ENCODE data around the gene PRM1. TPM values are rescaled to one million over a fixed set of nuclear protein-coding genes. Genes with fewer than 3 reads are reported as not detected.

PRM1 gene
- total RNA-seq, 1 experiment from 2014 or later, result not detected

GRCh38 chr16:11274964-11275363, 6.2 kb downstream of the PRM1 start:
- Histone ChIP-seq H3K79me2 (ENCODE audit: insufficient read depth, low read length) (no peaks in the 10 kb centered on the region), H3K18ac (ENCODE audit: insufficient read length, low read depth, low read length) (no peak overlapping the region), H2BK5ac (ENCODE audit: insufficient read length, low read length) (no peak overlapping the region), H3K27me3 (ENCODE audit: insufficient read depth, low read length) (no peaks in the 10 kb centered on the region), H2AK5ac (ENCODE audit: insufficient read length, low read length) (no peak overlapping the region), H3K56ac (ENCODE audit: insufficient read length, low read depth, low read length) (no peak overlapping the region), H2AFZ (ENCODE audit: low read length) (no peak overlapping the region), H4K91ac (ENCODE audit: insufficient read length, low read depth, low read length) (no peak overlapping the region), H3K9me3 (ENCODE audit: control insufficient read depth, low read depth, low read length) (no peaks in the 10 kb centered on the region), H3K27ac (ENCODE audit: insufficient read length, low read depth, low read length) (no peak overlapping the region), H2BK20ac (ENCODE audit: low read depth, low read length, poor library complexity, severe bottlenecking) (no peak overlapping the region), H3T11ph (ENCODE audit: low read length) (no peak overlapping the region), H2BK15ac (ENCODE audit: low read depth, low read length) (no peak overlapping the region), H3K4ac (ENCODE audit: low read depth, low read length) (no peak overlapping the region), H3K14ac (ENCODE audit: insufficient read depth, low read length) (no peak overlapping the region; the same call in 1 of the 2 replicates), H2BK120ac (ENCODE audit: low read depth, low read length, poor library complexity, severe bottlenecking) (no peak overlapping the region), H3K9ac (ENCODE audit: extremely low read depth, insufficient read length, low read length) (no peak overlapping the region), H2BK12ac (ENCODE audit: insufficient read length, low read depth, low read length) (no peak overlapping the region), H4K8ac (replicated peaks; ENCODE audit: insufficient read length, low read depth, low read length) (no peak overlapping the region), H3K4me1 (ENCODE audit: insufficient read depth, low read length) (no peaks in the 10 kb centered on the region), H4K20me1 (ENCODE audit: control insufficient read depth, insufficient read depth, insufficient read length) (no peaks in the 10 kb centered on the region), H3K79me1 (ENCODE audit: insufficient read depth, low read depth, low read length, poor library complexity, severe bottlenecking) (no peaks in the 10 kb centered on the region), H3K23ac (ENCODE audit: insufficient read length, low read depth, low read length) (no peak overlapping the region), H3K4me2 (ENCODE audit: insufficient read depth, insufficient read length, low read length) (no peak overlapping the region), H3K23me2 (ENCODE audit: insufficient read length, low read depth, low read length, poor library complexity, severe bottlenecking) (no peaks in the 10 kb centered on the region), H4K5ac (ENCODE audit: insufficient read length, low read depth, low read length) (no peak overlapping the region)
- Mint-ChIP-seq H3K27me3 (ENCODE audit: low read depth) (no peaks in the 10 kb centered on the region; the same call in 1 of the 2 replicates), H3K27ac (no peak overlapping the region; a peak in 1 of 7 replicates), H3K4me3 (no peak overlapping the region), H3K36me3 (ENCODE audit: insufficient read depth in 1 of 3, low read depth in 3 of 3) (no peaks in the 10 kb centered on the region), H3K4me1 (peaks cover 6 to 10% of the 10 kb centered on the region in 2 experiments), H3K9me3 (peaks cover 0 to 7% of the 10 kb centered on the region in 2 experiments; a peak in 3 of 5 replicates)
- no CpG with 5 or more reads among the region's 7 CpGs for WGBS (ENCODE audit: extremely low coverage, insufficient read length, low lambda C conversion rate)
- no peak for DNase-seq
- TF ChIP-seq CTCF (conservative IDR thresholded peaks at IDR 0.05), result no peak

All from H9 (cell line).